A549 (cell line): Measurements from ENCODE around the gene ECE1. TPM values are rescaled to one million over a fixed set of nuclear protein-coding genes. Genes with fewer than 3 reads are reported as not detected.

Source experiments
- ATAC-seq, 2 experiments: fragments of 200-7000 bp in 1 of 2; fragments of >200 bp in 1 of 2; cut with Nextera tagmentation in 1 of 2; cut with Tn5 transposase in 1 of 2; 3 replicates each; pipeline versions ENCODE4 v1.8.0 to v1.9.1; 2018 to 2020; ENCODE audit warnings: mild to moderate bottlenecking in 1 of 2, moderate library complexity in 1 of 2
- CTCF ChIA-PET: fragments of 300-600 bp; sonication (Branson Sonifier 250); formaldehyde crosslinking; extraction: SDS; loops from one replicate; lab custom pipeline; 2021; ENCODE audit warnings: antibody characterized with exemption, inconsistent platforms; lab: Yijun Ruan, JAX
- POLR2A ChIA-PET: fragments of 350-600 bp; formaldehyde crosslinking; extraction: SDS; loops from one replicate; lab custom pipeline; 2021; ENCODE audit warnings: antibody characterized with exemption, inconsistent platforms; lab: Yijun Ruan, JAX
- DNase-seq, 2 experiments: peaks; one replicate each; pipeline versions ENCODE4 v3.0.0 to v3.0.0-alpha.2; 2011 to 2016; ENCODE audit warnings: low read depth in 1 of 2, low spot score in 1 of 2
- FAIRE-seq: peaks from 2 replicates; lab custom pipeline; 2011; peaks lifted over from hg19 to GRCh38; lab: Jason Lieb, UNC
- H3K27ac ChIP-seq, 2 experiments: fragments of >200 bp; sonication (Bioruptor Twin); formaldehyde crosslinking; 3 replicates each; pipeline ENCODE4 v1.5.1; 2016 to 2017
- H3K4me1 ChIP-seq: fragments of >200 bp; sonication (Bioruptor Twin); formaldehyde crosslinking; 3 replicates; pipeline ENCODE4 v1.6.1; 2016
- H3K4me2 ChIP-seq: fragments of >200 bp; sonication (Bioruptor Twin); formaldehyde crosslinking; 3 replicates; pipeline ENCODE4 v1.6.1; 2016
- H3K4me3 ChIP-seq: fragments of >200 bp; sonication (Bioruptor Twin); formaldehyde crosslinking; 3 replicates; pipeline ENCODE4 v1.5.1; 2016
- H3K9me3 ChIP-seq: fragments of >200 bp; sonication (Bioruptor Twin); formaldehyde crosslinking; 3 replicates; pipeline ENCODE4 v1.6.1; 2016
- BHLHE40 ChIP-seq: IDR thresholded peaks from 2 replicates; pipeline ENCODE4 v1.6.1; 2012; ENCODE audit warnings: low read depth, low read length, inconsistent platforms
- CBX2 ChIP-seq: fragments of 200-600 bp; sonication (generic); IDR thresholded peaks from 2 replicates; pipeline ENCODE4 v1.6.1; 2016; ENCODE audit warnings: low read depth, mild to moderate bottlenecking, borderline replicate concordance
- CBX8 ChIP-seq: fragments of 200-600 bp; sonication (generic); IDR thresholded peaks from 2 replicates; pipeline ENCODE4 v1.6.1; 2016
- CHD4 ChIP-seq: fragments of 200-600 bp; sonication (generic); IDR thresholded peaks from 2 replicates; pipeline ENCODE4 v1.6.1; 2016; ENCODE audit warnings: antibody characterized with exemption, mild to moderate bottlenecking, borderline replicate concordance
- EP300 ChIP-seq, 2 experiments: fragments of >200 bp; sonication (Bioruptor Twin); formaldehyde crosslinking; IDR thresholded peaks; 2 replicates in 1 of 2; 3 replicates in 1 of 2; pipeline ENCODE4 v1.6.1; 2016 to 2017
- FOSB ChIP-seq: fragments of 250-450 bp; sonication (Bioruptor Pico); IDR thresholded peaks from 2 replicates; pipeline ENCODE4 v1.5.0; 2020; ENCODE audit warnings: mild to moderate bottlenecking, moderate library complexity
- FOSL2 ChIP-seq, 2 experiments: fragments of 450-650 bp in 1 of 2; fragments of >200 bp in 1 of 2; sonication (Bioruptor Twin) in 1 of 2; formaldehyde crosslinking; IDR thresholded peaks; 2 replicates each; pipeline versions ENCODE4 v1.5.0 to v1.6.1; 2016 to 2020; ENCODE audit warnings: mild to moderate bottlenecking in 1 of 2, moderate library complexity in 1 of 2
- HDAC2 ChIP-seq: fragments of 200-600 bp; sonication (generic); IDR thresholded peaks from 2 replicates; pipeline ENCODE4 v1.6.1; 2016
- HOXB5 ChIP-seq: fragments of 250-450 bp; sonication (Bioruptor Pico); IDR thresholded peaks from 2 replicates; pipeline ENCODE4 v1.5.0; 2020; ENCODE audit warnings: mild to moderate bottlenecking, moderate library complexity
- JUN ChIP-seq, 2 experiments: fragments of >200 bp; sonication (Bioruptor Twin); formaldehyde crosslinking; IDR thresholded peaks; 2 replicates in 1 of 2; 3 replicates in 1 of 2; pipeline ENCODE4 v1.6.1; 2016 to 2017
- KDM1A ChIP-seq: fragments of 200-600 bp; sonication (generic); IDR thresholded peaks from 2 replicates; pipeline ENCODE4 v1.6.1; 2016; ENCODE audit warnings: low read depth, mild to moderate bottlenecking
- KDM5A ChIP-seq: fragments of 200-600 bp; sonication (generic); IDR thresholded peaks from 2 replicates; pipeline ENCODE4 v1.6.1; 2016; ENCODE audit warnings: antibody characterized with exemption, mild to moderate bottlenecking
- MYC ChIP-seq: IDR thresholded peaks from 2 replicates; pipeline ENCODE4 v1.6.1; 2012; ENCODE audit warnings: mild to moderate bottlenecking, inconsistent platforms, low read length, improper control_type of control experiment, borderline replicate concordance
- NFE2L2 ChIP-seq: fragments of 150-350 bp; conservative IDR thresholded peaks from 2 replicates; pipeline ENCODE4 v1.6.1; 2014; ENCODE audit warnings: low read length
- POLR2AphosphoS2 ChIP-seq: conservative IDR thresholded peaks from 2 replicates; pipeline ENCODE4 v1.6.1; 2012; ENCODE audit warnings: low read length, improper control_type of control experiment, inconsistent platforms
- RAD21 ChIP-seq, 2 experiments: fragments of >200 bp in 1 of 2; sonication (Bioruptor Twin) in 1 of 2; formaldehyde crosslinking in 1 of 2; IDR thresholded peaks in 1 of 2; conservative IDR thresholded peaks in 1 of 2; 2 replicates in 1 of 2; 3 replicates in 1 of 2; pipeline ENCODE4 v1.6.1; 2012 to 2018; ENCODE audit warnings: inconsistent platforms in 1 of 2
- RFX5 ChIP-seq: fragments of 450-650 bp; IDR thresholded peaks from 2 replicates; pipeline ENCODE4 v1.7.1; 2014; ENCODE audit warnings: antibody characterized with exemption, mild to moderate bottlenecking, moderate library complexity
- RNF2 ChIP-seq: fragments of 200-600 bp; sonication (generic); IDR thresholded peaks from 2 replicates; pipeline ENCODE4 v1.6.1; 2016; ENCODE audit warnings: low read depth, mild to moderate bottlenecking, antibody characterized with exemption, moderate library complexity, borderline replicate concordance
- SREBF2 ChIP-seq: fragments of 450-650 bp; IDR thresholded peaks from 2 replicates; pipeline ENCODE4 v1.6.1; 2014; ENCODE audit warnings: mild to moderate bottlenecking, moderate library complexity
- ZC3H11A ChIP-seq: fragments of 450-650 bp; IDR thresholded peaks from 2 replicates; pipeline ENCODE4 v1.6.1; 2014; ENCODE audit warnings: antibody characterized with exemption, mild to moderate bottlenecking
- WGBS: methylation state at CpG from one replicate; pipeline ENCODE4 v1.1.6; 2017; ENCODE audit errors: missing lambda C conversion rate; 5-methylcytosine and 5-hydroxymethylcytosine counted together
- polyA plus RNA-seq, 4 experiments: library from polyadenylated mRNA; depleted of rRNA in 3 of 4; stranded (reverse); fragments of >200 nt; fragmentation: RNase III in 1 of 4; extraction: RNeasy Plus Mini Kit Qiagen cat#74134 plus additional on column Dnase treatment in 1 of 4; gene quantifications; 2 replicates in 3 of 4; 3 replicates in 1 of 4; pipeline ENCODE4 v1.2.3, GENCODE V29; 2011 to 2017
- TF ChIP-seq, protein P1 (sequence below): fragments of 250-450 bp; sonication (Bioruptor Pico); IDR thresholded peaks from 2 replicates; pipeline ENCODE4 v1.5.0; 2020; ENCODE audit warnings: low read depth, mild to moderate bottlenecking, moderate library complexity
- TF ChIP-seq, protein P2 (sequence below): IDR thresholded peaks from 2 replicates; pipeline ENCODE4 v1.6.1; 2012; ENCODE audit warnings: low read depth, borderline replicate concordance
- TF ChIP-seq, protein P3 (sequence below): fragments of >200 bp; sonication (Bioruptor Twin); formaldehyde crosslinking; IDR thresholded peaks from 2 replicates; pipeline ENCODE4 v1.6.1; 2016
- TF ChIP-seq, protein P4 (sequence below): fragments of >200 bp; sonication (Bioruptor Twin); formaldehyde crosslinking; IDR thresholded peaks from 3 replicates; pipeline ENCODE4 v1.6.1; 2016
- TF ChIP-seq, protein P5 (sequence below): IDR thresholded peaks from 2 replicates; pipeline ENCODE4 v1.6.1; 2012
- TF ChIP-seq, protein P6 (sequence below): fragments of 450-650 bp; IDR thresholded peaks from 2 replicates; pipeline ENCODE4 v1.6.1; 2014; ENCODE audit warnings: antibody characterized with exemption
- TF ChIP-seq, protein P7 (sequence below): fragments of 250-450 bp; sonication (Bioruptor Pico); IDR thresholded peaks from 2 replicates; pipeline ENCODE4 v1.5.0; 2021; ENCODE audit warnings: mild to moderate bottlenecking, moderate library complexity, borderline replicate concordance

The ECE1 gene
- polyA plus RNA-seq, 2 of the 4 experiments (the other 2 are of a cell fraction): 45.7 to 86.4 TPM

DNA sequence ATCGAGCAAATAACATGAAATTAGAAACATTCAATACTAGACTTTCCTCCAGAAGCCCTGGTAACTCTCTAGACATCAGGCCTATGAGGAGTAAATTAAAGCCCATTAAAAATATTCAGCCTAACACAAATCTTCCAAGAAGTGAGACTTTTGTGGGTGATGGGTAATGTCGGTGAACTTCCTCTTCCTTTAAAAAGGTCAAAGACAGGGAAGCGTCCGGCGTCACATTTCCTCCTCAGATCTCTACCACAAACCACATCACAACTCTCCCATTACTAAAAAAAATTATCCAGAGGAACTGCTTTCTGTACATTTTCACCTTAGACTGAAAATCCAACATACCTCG is 115.0 kb downstream of the ECE1 start (continued):
- TF ChIP-seq, protein P1, sequence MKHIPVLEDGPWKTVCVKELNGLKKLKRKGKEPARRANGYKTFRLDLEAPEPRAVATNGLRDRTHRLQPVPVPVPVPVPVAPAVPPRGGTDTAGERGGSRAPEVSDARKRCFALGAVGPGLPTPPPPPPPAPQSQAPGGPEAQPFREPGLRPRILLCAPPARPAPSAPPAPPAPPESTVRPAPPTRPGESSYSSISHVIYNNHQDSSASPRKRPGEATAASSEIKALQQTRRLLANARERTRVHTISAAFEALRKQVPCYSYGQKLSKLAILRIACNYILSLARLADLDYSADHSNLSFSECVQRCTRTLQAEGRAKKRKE (CRISPR knock-in tag): no peak
- TF ChIP-seq CBX8 (no peak), FOSL2 (IDR thresholded peaks at IDR 0.05) (no peak), FOSL2 (CRISPR knock-in tag; IDR thresholded peaks at IDR 0.05) (no peak)

DNA sequence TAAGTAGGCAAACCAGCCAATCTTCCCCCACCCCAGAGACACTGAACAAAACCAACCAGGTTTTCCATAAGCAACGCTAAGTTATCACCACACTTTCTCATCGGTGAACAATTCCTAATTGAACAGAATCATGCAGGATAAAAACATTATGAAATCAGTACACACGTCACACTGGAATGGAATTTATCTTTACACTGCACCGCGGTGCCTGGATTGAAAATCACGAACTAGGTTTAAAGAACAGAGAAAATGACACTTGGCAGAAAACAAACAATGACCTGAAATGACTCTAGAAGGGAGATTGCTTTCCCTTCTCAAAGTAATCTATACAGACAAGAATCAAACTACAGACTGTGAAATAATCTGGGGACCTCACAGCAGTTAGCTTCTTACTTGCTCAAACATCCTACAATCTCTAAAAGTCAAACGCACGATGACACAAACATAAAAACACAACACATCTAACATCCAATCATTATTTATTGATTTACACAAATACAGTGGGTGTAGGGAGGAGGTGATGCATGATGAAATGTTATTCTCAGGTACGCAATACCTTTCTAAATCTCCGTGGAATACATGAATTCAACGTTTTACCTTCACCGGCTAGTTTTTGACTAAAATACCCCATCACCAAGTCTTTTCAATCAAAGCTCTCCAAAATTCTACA is 115.5 kb downstream of the ECE1 start:
- ATAC-seq: no peak
- Histone ChIP-seq H3K4me2 (peak overlapping the region; percentile 83), H3K4me1 (peaks cover 23% of the 10 kb centered on the region), H3K9me3 (no peaks in the 10 kb centered on the region), H3K4me3 (peak overlapping the region; percentile 94), H3K27ac (peak overlapping the region; percentile 93 to 99)
- 7% methylated on average over 12 of the region's 12 CpGs for WGBS
- ChIA-PET POLR2A (interaction anchor here (0.7 kb wide), 1 partner anchor 388 kb away, joined by 3 read pairs; no protein-coding TSS in a partner anchor), CTCF (interaction anchor here (0.8 to 1.4 kb wide), 2 partner anchors 21 to 478 kb away, joined by 3 read pairs; no protein-coding TSS in a partner anchor)
- no peak for DNase-seq
- TF ChIP-seq RAD21 (conservative IDR thresholded peaks at IDR 0.05 in 1 of 2, IDR thresholded peaks at IDR 0.05 in 1 of 2): no peak
- TF ChIP-seq KDM5A: no peak
- TF ChIP-seq, protein P2, sequence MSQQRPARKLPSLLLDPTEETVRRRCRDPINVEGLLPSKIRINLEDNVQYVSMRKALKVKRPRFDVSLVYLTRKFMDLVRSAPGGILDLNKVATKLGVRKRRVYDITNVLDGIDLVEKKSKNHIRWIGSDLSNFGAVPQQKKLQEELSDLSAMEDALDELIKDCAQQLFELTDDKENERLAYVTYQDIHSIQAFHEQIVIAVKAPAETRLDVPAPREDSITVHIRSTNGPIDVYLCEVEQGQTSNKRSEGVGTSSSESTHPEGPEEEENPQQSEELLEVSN: no peak
- no peak for TF ChIP-seq CBX2
- no peak for TF ChIP-seq BHLHE40
- no peak for TF ChIP-seq NFE2L2
- TF ChIP-seq, protein P3, sequence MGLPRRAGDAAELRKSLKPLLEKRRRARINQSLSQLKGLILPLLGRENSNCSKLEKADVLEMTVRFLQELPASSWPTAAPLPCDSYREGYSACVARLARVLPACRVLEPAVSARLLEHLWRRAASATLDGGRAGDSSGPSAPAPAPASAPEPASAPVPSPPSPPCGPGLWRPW: no peak
- TF ChIP-seq MYC: no peak
- TF ChIP-seq POLR2AphosphoS2: no peak
- TF ChIP-seq CHD4: no peak
- no peak for TF ChIP-seq KDM1A
- no peak for TF ChIP-seq EP300 (IDR thresholded peaks at IDR 0.05)
- TF ChIP-seq, protein P4, sequence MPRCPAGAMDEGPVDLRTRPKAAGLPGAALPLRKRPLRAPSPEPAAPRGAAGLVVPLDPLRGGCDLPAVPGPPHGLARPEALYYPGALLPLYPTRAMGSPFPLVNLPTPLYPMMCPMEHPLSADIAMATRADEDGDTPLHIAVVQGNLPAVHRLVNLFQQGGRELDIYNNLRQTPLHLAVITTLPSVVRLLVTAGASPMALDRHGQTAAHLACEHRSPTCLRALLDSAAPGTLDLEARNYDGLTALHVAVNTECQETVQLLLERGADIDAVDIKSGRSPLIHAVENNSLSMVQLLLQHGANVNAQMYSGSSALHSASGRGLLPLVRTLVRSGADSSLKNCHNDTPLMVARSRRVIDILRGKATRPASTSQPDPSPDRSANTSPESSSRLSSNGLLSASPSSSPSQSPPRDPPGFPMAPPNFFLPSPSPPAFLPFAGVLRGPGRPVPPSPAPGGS: no peak
- FAIRE-seq: no peak

DNA sequence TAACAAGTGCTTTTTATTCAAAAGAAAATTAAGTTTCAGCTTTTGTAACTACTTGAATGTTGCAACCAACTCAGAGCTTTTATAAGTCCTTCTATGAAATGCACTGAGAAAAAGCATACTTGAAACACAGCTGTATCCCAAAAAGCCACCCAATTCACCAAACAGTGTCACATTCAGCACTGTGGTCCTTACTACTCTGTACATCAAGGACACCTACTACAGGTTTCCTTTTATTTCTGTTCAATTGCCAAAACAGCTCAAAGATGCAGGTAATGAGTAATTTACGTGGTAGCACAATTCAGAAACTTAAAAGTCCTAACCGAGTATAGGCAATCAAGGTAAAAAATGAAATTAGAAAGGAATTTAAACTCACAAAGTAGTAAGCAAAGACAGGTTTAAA is 116.0 kb downstream of the ECE1 start:
- POLR2A ChIA-PET: interaction anchor here (0.7 kb wide), 1 partner anchor 388 kb away, joined by 3 read pairs; no protein-coding TSS in a partner anchor
- no peaks in the 10 kb centered on the region for H3K9me3 ChIP-seq
- no peak for DNase-seq
- H3K4me1 ChIP-seq: peaks cover 23% of the 10 kb centered on the region
- H3K4me2 ChIP-seq: peak overlapping the region; percentile 83
- TF ChIP-seq RFX5 (no peak), ZC3H11A (no peak), RAD21 (conservative IDR thresholded peaks at IDR 0.05 in 1 of 2, IDR thresholded peaks at IDR 0.05 in 1 of 2) (no peak), FOSB (CRISPR knock-in tag) (no peak), CBX2 (no peak), HDAC2 (no peak), NFE2L2 (no peak), SREBF2 (no peak), HOXB5 (no peak), RNF2 (no peak), BHLHE40 (no peak), JUN (IDR thresholded peaks at IDR 0.05) (no peak), MYC (no peak)
- TF ChIP-seq, protein P5, sequence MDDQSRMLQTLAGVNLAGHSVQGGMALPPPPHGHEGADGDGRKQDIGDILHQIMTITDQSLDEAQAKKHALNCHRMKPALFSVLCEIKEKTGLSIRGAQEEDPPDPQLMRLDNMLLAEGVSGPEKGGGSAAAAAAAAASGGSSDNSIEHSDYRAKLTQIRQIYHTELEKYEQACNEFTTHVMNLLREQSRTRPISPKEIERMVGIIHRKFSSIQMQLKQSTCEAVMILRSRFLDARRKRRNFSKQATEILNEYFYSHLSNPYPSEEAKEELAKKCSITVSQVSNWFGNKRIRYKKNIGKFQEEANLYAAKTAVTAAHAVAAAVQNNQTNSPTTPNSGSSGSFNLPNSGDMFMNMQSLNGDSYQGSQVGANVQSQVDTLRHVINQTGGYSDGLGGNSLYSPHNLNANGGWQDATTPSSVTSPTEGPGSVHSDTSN: no peak
- TF ChIP-seq, protein P6, sequence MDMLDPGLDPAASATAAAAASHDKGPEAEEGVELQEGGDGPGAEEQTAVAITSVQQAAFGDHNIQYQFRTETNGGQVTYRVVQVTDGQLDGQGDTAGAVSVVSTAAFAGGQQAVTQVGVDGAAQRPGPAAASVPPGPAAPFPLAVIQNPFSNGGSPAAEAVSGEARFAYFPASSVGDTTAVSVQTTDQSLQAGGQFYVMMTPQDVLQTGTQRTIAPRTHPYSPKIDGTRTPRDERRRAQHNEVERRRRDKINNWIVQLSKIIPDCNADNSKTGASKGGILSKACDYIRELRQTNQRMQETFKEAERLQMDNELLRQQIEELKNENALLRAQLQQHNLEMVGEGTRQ: no peak
- TF ChIP-seq, protein P7, sequence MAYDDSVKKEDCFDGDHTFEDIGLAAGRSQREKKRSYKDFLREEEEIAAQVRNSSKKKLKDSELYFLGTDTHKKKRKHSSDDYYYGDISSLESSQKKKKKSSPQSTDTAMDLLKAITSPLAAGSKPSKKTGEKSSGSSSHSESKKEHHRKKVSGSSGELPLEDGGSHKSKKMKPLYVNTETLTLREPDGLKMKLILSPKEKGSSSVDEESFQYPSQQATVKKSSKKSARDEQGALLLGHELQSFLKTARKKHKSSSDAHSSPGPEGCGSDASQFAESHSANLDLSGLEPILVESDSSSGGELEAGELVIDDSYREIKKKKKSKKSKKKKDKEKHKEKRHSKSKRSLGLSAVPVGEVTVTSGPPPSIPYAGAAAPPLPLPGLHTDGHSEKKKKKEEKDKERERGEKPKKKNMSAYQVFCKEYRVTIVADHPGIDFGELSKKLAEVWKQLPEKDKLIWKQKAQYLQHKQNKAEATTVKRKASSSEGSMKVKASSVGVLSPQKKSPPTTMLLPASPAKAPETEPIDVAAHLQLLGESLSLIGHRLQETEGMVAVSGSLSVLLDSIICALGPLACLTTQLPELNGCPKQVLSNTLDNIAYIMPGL (CRISPR knock-in tag): no peak
- TF ChIP-seq, all 56 proteins: peak for 0
- Histone ChIP-seq H3K27ac (peak overlapping the region; percentile 93 to 99; a peak in 5 of 6 replicates), H3K4me3 (peak overlapping the region; percentile 94)
- ATAC-seq (no peak), FAIRE-seq (no peak)
- 56% methylated on average over 2 of the region's 2 CpGs for WGBS
- CTCF ChIA-PET: interaction anchor here (0.8 to 1.4 kb wide), 3 partner anchors 21 to 478 kb away, joined by 3 read pairs; no protein-coding TSS in a partner anchor
